ENCODE data around the gene HSPA14.

DNA sequence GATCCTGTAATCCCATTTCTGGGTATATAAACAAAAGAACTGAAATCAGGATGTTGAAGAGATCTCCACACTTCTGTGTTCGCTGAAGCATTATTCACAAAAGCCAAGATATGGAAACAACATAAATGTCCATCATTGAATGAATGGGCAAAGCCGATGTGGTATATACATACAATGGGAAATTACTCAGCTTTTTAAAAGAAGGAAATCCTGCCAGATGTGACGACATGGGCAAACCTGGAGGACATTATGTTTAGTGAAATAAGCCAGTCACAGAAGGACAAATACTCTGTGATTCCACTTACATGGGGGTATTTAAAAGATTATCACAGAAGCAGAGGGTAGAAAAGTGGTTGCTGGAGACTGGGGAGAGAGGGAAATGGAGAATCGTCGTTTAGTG lies 39.5 kb upstream of the HSPA14 start:
- TF ChIP-seq, protein P1, sequence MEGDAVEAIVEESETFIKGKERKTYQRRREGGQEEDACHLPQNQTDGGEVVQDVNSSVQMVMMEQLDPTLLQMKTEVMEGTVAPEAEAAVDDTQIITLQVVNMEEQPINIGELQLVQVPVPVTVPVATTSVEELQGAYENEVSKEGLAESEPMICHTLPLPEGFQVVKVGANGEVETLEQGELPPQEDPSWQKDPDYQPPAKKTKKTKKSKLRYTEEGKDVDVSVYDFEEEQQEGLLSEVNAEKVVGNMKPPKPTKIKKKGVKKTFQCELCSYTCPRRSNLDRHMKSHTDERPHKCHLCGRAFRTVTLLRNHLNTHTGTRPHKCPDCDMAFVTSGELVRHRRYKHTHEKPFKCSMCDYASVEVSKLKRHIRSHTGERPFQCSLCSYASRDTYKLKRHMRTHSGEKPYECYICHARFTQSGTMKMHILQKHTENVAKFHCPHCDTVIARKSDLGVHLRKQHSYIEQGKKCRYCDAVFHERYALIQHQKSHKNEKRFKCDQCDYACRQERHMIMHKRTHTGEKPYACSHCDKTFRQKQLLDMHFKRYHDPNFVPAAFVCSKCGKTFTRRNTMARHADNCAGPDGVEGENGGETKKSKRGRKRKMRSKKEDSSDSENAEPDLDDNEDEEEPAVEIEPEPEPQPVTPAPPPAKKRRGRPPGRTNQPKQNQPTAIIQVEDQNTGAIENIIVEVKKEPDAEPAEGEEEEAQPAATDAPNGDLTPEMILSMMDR (IDR thresholded peaks at IDR 0.05; ENCODE audit: low read depth, low read length), result no peak
- TF ChIP-seq EZH2phosphoT487 (IDR thresholded peaks at IDR 0.05; ENCODE audit: low read depth), result no peak

Measured in OCI-LY3 (cell line).